SK-N-SH (cell line): ENCODE data around the gene ZNF101. TPM values are rescaled to one million over a fixed set of nuclear protein-coding genes. Genes with fewer than 3 reads are reported as not detected.

Experiments used
- CTCF ChIA-PET: fragments of 300-600, 350-600 bp; formaldehyde crosslinking; extraction: SDS; loops from one replicate; lab custom pipeline; 2021; lab: Yijun Ruan, JAX
- POLR2A ChIA-PET: fragments of 350-600 bp; sonication (Branson Sonifier 250); formaldehyde crosslinking; extraction: SDS; loops from one replicate; lab custom pipeline; 2020; ENCODE audit warnings: antibody characterized with exemption, inconsistent platforms; lab: Yijun Ruan, JAX
- DNase-seq: peaks from one replicate; pipeline ENCODE4 v3.0.0; 2012
- H2AFZ ChIP-seq: fragments of 200-600 bp; sonication (generic); 2 replicates; pipeline ENCODE4 v1.8.1; 2016; ENCODE audit warnings: antibody characterized with exemption, mild to moderate bottlenecking, low read depth
- H3F3A ChIP-seq: fragments of 200-600 bp; sonication (generic); replicated peaks from 2 replicates; pipeline ENCODE3; 2016; ENCODE audit warnings: antibody characterized with exemption, mild to moderate bottlenecking; ENCODE audit not compliant: insufficient read depth
- H3K27ac ChIP-seq, 2 experiments: fragments of 200-500 bp in 1 of 2; fragments of 200-600 bp in 1 of 2; sonication (Bioruptor generic) in 1 of 2; sonication (generic), shearing (Covaris generic) in 1 of 2; 2 replicates each; pipeline versions ENCODE4 v1.5.1 to v1.6.1; 2014 to 2016; ENCODE audit warnings: low read depth in 2 of 2, inconsistent platforms in 1 of 2, low read length in 1 of 2, mild to moderate bottlenecking in 1 of 2, mixed read lengths in 1 of 2
- H3K27me3 ChIP-seq: fragments of 200-600 bp; sonication (generic), shearing (Covaris generic); 2 replicates; pipeline ENCODE4 v1.6.1; 2016; ENCODE audit warnings: mixed run types; ENCODE audit not compliant: insufficient read depth
- H3K36me3 ChIP-seq, 2 experiments: fragments of 200-500 bp in 1 of 2; fragments of 200-600 bp in 1 of 2; sonication (Bioruptor generic) in 1 of 2; sonication (generic) in 1 of 2; replicated peaks in 1 of 2; 2 replicates each; pipeline versions ENCODE3 to v1.5.1; 2014 to 2016; ENCODE audit warnings: low read length in 1 of 2, mild to moderate bottlenecking in 1 of 2; ENCODE audit not compliant: insufficient read depth in 2 of 2, control insufficient read depth in 1 of 2
- H3K4me1 ChIP-seq, 2 experiments: fragments of 200-500 bp in 1 of 2; fragments of 200-600 bp in 1 of 2; sonication (Bioruptor generic) in 1 of 2; sonication (generic), shearing (Covaris generic) in 1 of 2; 2 replicates each; pipeline versions ENCODE4 v1.5.1 to v1.6.1; 2014 to 2016; ENCODE audit warnings: low read depth in 1 of 2, low read length in 1 of 2, mixed run types in 1 of 2; ENCODE audit not compliant: insufficient read depth in 2 of 2, control insufficient read depth in 1 of 2
- H3K4me2 ChIP-seq: fragments of 200-600 bp; sonication (generic), shearing (Covaris generic); 2 replicates; pipeline ENCODE4 v1.6.1; 2017; ENCODE audit warnings: mixed run types
- H3K4me3 ChIP-seq, 2 experiments: fragments of 200-500 bp in 1 of 2; fragments of 200-600 bp in 1 of 2; sonication (Bioruptor generic) in 1 of 2; sonication (generic), shearing (Covaris generic) in 1 of 2; 2 replicates each; pipeline versions ENCODE4 v1.5.1 to v1.8.1; 2014 to 2016; ENCODE audit warnings: low read depth in 2 of 2, inconsistent platforms in 1 of 2, low read length in 1 of 2, mild to moderate bottlenecking in 1 of 2, mixed read lengths in 1 of 2, moderate library complexity in 1 of 2
- H3K79me2 ChIP-seq: fragments of 200-600 bp; sonication (generic); 2 replicates; pipeline ENCODE4 v1.8.1; 2017; ENCODE audit warnings: mild to moderate bottlenecking; ENCODE audit not compliant: insufficient read depth
- H3K9ac ChIP-seq: fragments of 200-600 bp; sonication (generic); 2 replicates; pipeline ENCODE4 v1.6.1; 2017; ENCODE audit warnings: mixed run types
- H3K9me2 ChIP-seq: fragments of 200-600 bp; sonication (generic); 2 replicates; pipeline ENCODE4 v1.6.1; 2017; ENCODE audit warnings: mixed run types
- H3K9me3 ChIP-seq: fragments of 200-600 bp; sonication (generic); 2 replicates; pipeline ENCODE4 v1.6.1; 2017; ENCODE audit warnings: mixed run types, mild to moderate bottlenecking, moderate library complexity
- H4K20me1 ChIP-seq: fragments of 200-600 bp; sonication (generic); 2 replicates; pipeline ENCODE4 v1.6.1; 2017; ENCODE audit warnings: mild to moderate bottlenecking, mixed run types; ENCODE audit not compliant: insufficient read depth
- CHD2 ChIP-seq: fragments of 150-350 bp; IDR thresholded peaks from 2 replicates; pipeline ENCODE4 v1.6.1; 2018; ENCODE audit warnings: low read length; ENCODE audit not compliant: partially characterized antibody
- FOSL2 ChIP-seq: IDR thresholded peaks from 2 replicates; pipeline ENCODE4 v1.4.0; 2012; ENCODE audit warnings: low read depth, mild to moderate bottlenecking, moderate library complexity, borderline replicate concordance
- GATA2 ChIP-seq: sonication (generic); formaldehyde crosslinking; IDR thresholded peaks from 2 replicates; pipeline ENCODE4 v1.5.0; 2020; ENCODE audit warnings: mild to moderate bottlenecking, missing genetic modification reagents
- JUND ChIP-seq: IDR thresholded peaks from 2 replicates; pipeline ENCODE4 v1.4.0; 2012
- NFIC ChIP-seq: IDR thresholded peaks from 2 replicates; pipeline ENCODE4 v1.4.0; 2012; ENCODE audit warnings: borderline replicate concordance
- NRF1 ChIP-seq: IDR thresholded peaks from 2 replicates; pipeline ENCODE4 v1.6.1; 2012; ENCODE audit warnings: low read depth, mild to moderate bottlenecking, low read length
- PBX3 ChIP-seq: IDR thresholded peaks from 2 replicates; pipeline ENCODE4; 2012
- POLR2AphosphoS5 ChIP-seq: IDR thresholded peaks from 2 replicates; pipeline ENCODE4 v1.6.1; 2012; ENCODE audit warnings: low read depth, low read length
- RAD21 ChIP-seq: IDR thresholded peaks from 2 replicates; pipeline ENCODE4 v1.6.1; 2012; ENCODE audit warnings: mild to moderate bottlenecking, low read length
- RFX5 ChIP-seq: IDR thresholded peaks from 2 replicates; pipeline ENCODE4 v1.6.1; 2012; ENCODE audit warnings: mild to moderate bottlenecking, improper control_type of control experiment, low read length
- RXRA ChIP-seq: IDR thresholded peaks from 2 replicates; pipeline ENCODE4 v1.4.0; 2012; ENCODE audit warnings: low read depth, mild to moderate bottlenecking, borderline replicate concordance
- SIN3A ChIP-seq: IDR thresholded peaks from 2 replicates; pipeline ENCODE4 v1.6.1; 2012; ENCODE audit warnings: low read depth, mild to moderate bottlenecking, low read length, moderate library complexity, borderline replicate concordance
- TEAD4 ChIP-seq: IDR thresholded peaks from 2 replicates; pipeline ENCODE4 v1.4.0; 2012; ENCODE audit warnings: mild to moderate bottlenecking, borderline replicate concordance; ENCODE audit not compliant: insufficient read depth
- USF2 ChIP-seq: fragments of 150-350 bp; IDR thresholded peaks from 2 replicates; pipeline ENCODE4 v1.6.1; 2017; ENCODE audit warnings: antibody characterized with exemption, low read length, low read depth, borderline replicate concordance
- YY1 ChIP-seq: IDR thresholded peaks from 2 replicates; pipeline ENCODE4 v1.4.0; 2012; ENCODE audit warnings: low read depth, mild to moderate bottlenecking
- ZBTB33 ChIP-seq: IDR thresholded peaks from 2 replicates; pipeline ENCODE4 v1.4.0; 2012; ENCODE audit warnings: low read depth, borderline replicate concordance
- WGBS: methylation state at CpG from one replicate; pipeline ENCODE4 v1.1.6; 2017; ENCODE audit warnings: low lambda C conversion rate; 5-methylcytosine and 5-hydroxymethylcytosine counted together
- polyA plus RNA-seq, 3 experiments: library from polyadenylated mRNA; depleted of rRNA; stranded (reverse); fragments of >200 nt; gene quantifications; 2 replicates each; pipeline ENCODE4 v1.2.3, GENCODE V29; 2012

Gene ZNF101
- polyA plus RNA-seq, 1 of the 3 experiments (the other 2 are of a cell fraction) = 2.4 TPM

GRCh38 chr19:19626516-19627472 lies 41.8 kb upstream of the ZNF101 start:
- Histone ChIP-seq H3K79me2 (no peaks in the 10 kb centered on the region), H3K27me3 (no peaks in the 10 kb centered on the region), H3K9me3 (no peaks in the 10 kb centered on the region), H3K9me2 (no peaks in the 10 kb centered on the region), H3K27ac (no peak overlapping the region), H3K4me3 (peak overlapping the region in 1 of 2 experiments; percentile 56; a peak in 1 of 4 replicates), H3K4me1 (peaks cover 0 to 13% of the 10 kb centered on the region in 2 experiments; a peak in 1 of 4 replicates), H2AFZ (no peak overlapping the region), H3K4me2 (no peak overlapping the region), H4K20me1 (no peaks in the 10 kb centered on the region), H3K9ac (no peak overlapping the region), H3F3A (no peaks in the 10 kb centered on the region), H3K36me3 (no peaks in the 10 kb centered on the region)
- ChIA-PET CTCF (interaction anchor here (0.8 to 6.1 kb wide), 5 partner anchors 15 to 94 kb away, joined by 3 to 28 read pairs (median 5); partner anchors contain the start of gene GMIP), POLR2A (interaction anchor here (1.3 kb wide), 1 partner anchor 239 kb away, joined by 4 read pairs; the partner anchor contains the start of gene ZNF253)
- TF ChIP-seq PBX3 = no peak
- no peak for TF ChIP-seq NFIC
- TF ChIP-seq CHD2 = no peak
- no peak for TF ChIP-seq JUND
- TF ChIP-seq GATA2 = no peak
- no peak for TF ChIP-seq NRF1
- no peak for TF ChIP-seq RFX5
- TF ChIP-seq POLR2AphosphoS5 = no peak
- TF ChIP-seq FOSL2 = no peak
- no peak for TF ChIP-seq YY1
- TF ChIP-seq ZBTB33 = no peak
- TF ChIP-seq USF2 = no peak
- no peak for TF ChIP-seq RXRA
- TF ChIP-seq TEAD4 = no peak
- TF ChIP-seq SIN3A = no peak
- no peak for TF ChIP-seq RAD21
- 97% methylated on average over 40 of the region's 48 CpGs for WGBS
- DNase-seq = no peak
